SK-N-SH (cell line): ENCODE data around the gene RNF40. TPM values are rescaled to one million over a fixed set of nuclear protein-coding genes. Genes with fewer than 3 reads are reported as not detected.

Experiments
- CTCF ChIA-PET: fragments of 300-600, 350-600 bp; formaldehyde crosslinking; extraction: SDS; loops from one replicate; lab custom pipeline; 2021; lab: Yijun Ruan, JAX
- POLR2A ChIA-PET: fragments of 350-600 bp; sonication (Branson Sonifier 250); formaldehyde crosslinking; extraction: SDS; loops from one replicate; lab custom pipeline; 2020; ENCODE audit warnings: antibody characterized with exemption, inconsistent platforms; lab: Yijun Ruan, JAX
- DNase-seq: peaks from one replicate; pipeline ENCODE4 v3.0.0; 2012
- H2AFZ ChIP-seq: fragments of 200-600 bp; sonication (generic); 2 replicates; pipeline ENCODE4 v1.8.1; 2016; ENCODE audit warnings: antibody characterized with exemption, mild to moderate bottlenecking, low read depth
- H3F3A ChIP-seq: fragments of 200-600 bp; sonication (generic); replicated peaks from 2 replicates; pipeline ENCODE3; 2016; ENCODE audit warnings: antibody characterized with exemption, mild to moderate bottlenecking; ENCODE audit not compliant: insufficient read depth
- H3K27ac ChIP-seq, 2 experiments: fragments of 200-500 bp in 1 of 2; fragments of 200-600 bp in 1 of 2; sonication (Bioruptor generic) in 1 of 2; sonication (generic), shearing (Covaris generic) in 1 of 2; 2 replicates each; pipeline versions ENCODE4 v1.5.1 to v1.6.1; 2014 to 2016; ENCODE audit warnings: low read depth in 2 of 2, inconsistent platforms in 1 of 2, low read length in 1 of 2, mild to moderate bottlenecking in 1 of 2, mixed read lengths in 1 of 2
- H3K27me3 ChIP-seq: fragments of 200-600 bp; sonication (generic), shearing (Covaris generic); 2 replicates; pipeline ENCODE4 v1.6.1; 2016; ENCODE audit warnings: mixed run types; ENCODE audit not compliant: insufficient read depth
- H3K36me3 ChIP-seq, 2 experiments: fragments of 200-500 bp in 1 of 2; fragments of 200-600 bp in 1 of 2; sonication (Bioruptor generic) in 1 of 2; sonication (generic) in 1 of 2; replicated peaks in 1 of 2; 2 replicates each; pipeline versions ENCODE3 to v1.5.1; 2014 to 2016; ENCODE audit warnings: low read length in 1 of 2, mild to moderate bottlenecking in 1 of 2; ENCODE audit not compliant: insufficient read depth in 2 of 2, control insufficient read depth in 1 of 2
- H3K4me1 ChIP-seq, 2 experiments: fragments of 200-500 bp in 1 of 2; fragments of 200-600 bp in 1 of 2; sonication (Bioruptor generic) in 1 of 2; sonication (generic), shearing (Covaris generic) in 1 of 2; 2 replicates each; pipeline versions ENCODE4 v1.5.1 to v1.6.1; 2014 to 2016; ENCODE audit warnings: low read depth in 1 of 2, low read length in 1 of 2, mixed run types in 1 of 2; ENCODE audit not compliant: insufficient read depth in 2 of 2, control insufficient read depth in 1 of 2
- H3K4me2 ChIP-seq: fragments of 200-600 bp; sonication (generic), shearing (Covaris generic); 2 replicates; pipeline ENCODE4 v1.6.1; 2017; ENCODE audit warnings: mixed run types
- H3K4me3 ChIP-seq, 2 experiments: fragments of 200-500 bp in 1 of 2; fragments of 200-600 bp in 1 of 2; sonication (Bioruptor generic) in 1 of 2; sonication (generic), shearing (Covaris generic) in 1 of 2; 2 replicates each; pipeline versions ENCODE4 v1.5.1 to v1.8.1; 2014 to 2016; ENCODE audit warnings: low read depth in 2 of 2, inconsistent platforms in 1 of 2, low read length in 1 of 2, mild to moderate bottlenecking in 1 of 2, mixed read lengths in 1 of 2, moderate library complexity in 1 of 2
- H3K79me2 ChIP-seq: fragments of 200-600 bp; sonication (generic); 2 replicates; pipeline ENCODE4 v1.8.1; 2017; ENCODE audit warnings: mild to moderate bottlenecking; ENCODE audit not compliant: insufficient read depth
- H3K9ac ChIP-seq: fragments of 200-600 bp; sonication (generic); 2 replicates; pipeline ENCODE4 v1.6.1; 2017; ENCODE audit warnings: mixed run types
- H3K9me2 ChIP-seq: fragments of 200-600 bp; sonication (generic); 2 replicates; pipeline ENCODE4 v1.6.1; 2017; ENCODE audit warnings: mixed run types
- H3K9me3 ChIP-seq: fragments of 200-600 bp; sonication (generic); 2 replicates; pipeline ENCODE4 v1.6.1; 2017; ENCODE audit warnings: mixed run types, mild to moderate bottlenecking, moderate library complexity
- H4K20me1 ChIP-seq: fragments of 200-600 bp; sonication (generic); 2 replicates; pipeline ENCODE4 v1.6.1; 2017; ENCODE audit warnings: mild to moderate bottlenecking, mixed run types; ENCODE audit not compliant: insufficient read depth
- EZH2phosphoT487 ChIP-seq: fragments of 200-600 bp; sonication (generic); IDR thresholded peaks from 2 replicates; pipeline ENCODE4 v1.6.1; 2017; ENCODE audit warnings: low read depth, mixed run types, mild to moderate bottlenecking, antibody characterized with exemption, moderate library complexity, borderline replicate concordance
- GABPA ChIP-seq: IDR thresholded peaks from 2 replicates; pipeline ENCODE4 v1.4.0; 2012; ENCODE audit warnings: low read depth, mild to moderate bottlenecking
- GATA2 ChIP-seq: sonication (generic); formaldehyde crosslinking; IDR thresholded peaks from 2 replicates; pipeline ENCODE4 v1.5.0; 2020; ENCODE audit warnings: mild to moderate bottlenecking, missing genetic modification reagents
- IRF3 ChIP-seq: fragments of 150-350 bp; IDR thresholded peaks from 2 replicates; pipeline ENCODE4 v1.6.1; 2016; ENCODE audit warnings: mild to moderate bottlenecking, low read depth, low read length
- MXI1 ChIP-seq: IDR thresholded peaks from 2 replicates; pipeline ENCODE4 v1.6.1; 2012; ENCODE audit warnings: mild to moderate bottlenecking, low read depth, low read length, improper control_type of control experiment
- PBX3 ChIP-seq: IDR thresholded peaks from 2 replicates; pipeline ENCODE4; 2012
- POLR2AphosphoS5 ChIP-seq: IDR thresholded peaks from 2 replicates; pipeline ENCODE4 v1.6.1; 2012; ENCODE audit warnings: low read depth, low read length
- RCOR1 ChIP-seq: fragments of 150-350 bp; IDR thresholded peaks from 2 replicates; pipeline ENCODE4 v1.6.1; 2017; ENCODE audit warnings: antibody characterized with exemption, low read length
- RFX5 ChIP-seq: IDR thresholded peaks from 2 replicates; pipeline ENCODE4 v1.6.1; 2012; ENCODE audit warnings: mild to moderate bottlenecking, improper control_type of control experiment, low read length
- TEAD4 ChIP-seq: IDR thresholded peaks from 2 replicates; pipeline ENCODE4 v1.4.0; 2012; ENCODE audit warnings: mild to moderate bottlenecking, borderline replicate concordance; ENCODE audit not compliant: insufficient read depth
- USF1 ChIP-seq: IDR thresholded peaks from 2 replicates; pipeline ENCODE4 v1.4.0; 2012; ENCODE audit warnings: low read depth, borderline replicate concordance
- USF2 ChIP-seq: fragments of 150-350 bp; IDR thresholded peaks from 2 replicates; pipeline ENCODE4 v1.6.1; 2017; ENCODE audit warnings: antibody characterized with exemption, low read length, low read depth, borderline replicate concordance
- YY1 ChIP-seq: IDR thresholded peaks from 2 replicates; pipeline ENCODE4 v1.4.0; 2012; ENCODE audit warnings: low read depth, mild to moderate bottlenecking
- ZBTB33 ChIP-seq: IDR thresholded peaks from 2 replicates; pipeline ENCODE4 v1.4.0; 2012; ENCODE audit warnings: low read depth, borderline replicate concordance
- WGBS: methylation state at CpG from one replicate; pipeline ENCODE4 v1.1.6; 2017; ENCODE audit warnings: low lambda C conversion rate; 5-methylcytosine and 5-hydroxymethylcytosine counted together
- polyA plus RNA-seq, 3 experiments: library from polyadenylated mRNA; depleted of rRNA; stranded (reverse); fragments of >200 nt; gene quantifications; 2 replicates each; pipeline ENCODE4 v1.2.3, GENCODE V29; 2012

RNF40 gene
- polyA plus RNA-seq, 1 of the 3 experiments (the other 2 are of a cell fraction), result 49.8 TPM

GRCh38 chr16:30774367-30775130 is 12.4 kb downstream of the RNF40 start:
- H3F3A ChIP-seq, result peaks cover 29% of the 10 kb centered on the region
- no peaks in the 10 kb centered on the region for H3K27me3 ChIP-seq
- peak overlapping the region; percentile 89; the same call in 1 of the 2 replicates for H3K9ac ChIP-seq
- H3K9me2 ChIP-seq, result no peaks in the 10 kb centered on the region
- TF ChIP-seq GATA2, result no peak
- no peak for TF ChIP-seq GABPA
- TF ChIP-seq IRF3, result no peak
- TF ChIP-seq YY1, result no peak
- no peak for TF ChIP-seq RCOR1
- no peak for TF ChIP-seq USF1
- no peak for TF ChIP-seq PBX3
- no peak for TF ChIP-seq POLR2AphosphoS5
- TF ChIP-seq USF2, result no peak
- TF ChIP-seq MXI1, result no peak
- TF ChIP-seq ZBTB33, result no peak
- TF ChIP-seq EZH2phosphoT487, result no peak
- no peak for TF ChIP-seq RFX5
- no peak for TF ChIP-seq TEAD4
- TF ChIP-seq, all 33 proteins: peak for 0
- ChIA-PET CTCF (interaction anchor here (0.8 to 1.5 kb wide), 6 partner anchors 10 to 167 kb away, joined by 3 to 4 read pairs (median 3); no protein-coding TSS in a partner anchor), POLR2A (interaction anchor here (0.6 to 1.8 kb wide), 8 partner anchors 12 to 148 kb away, joined by 3 to 10 read pairs (median 6); partner anchors contain the start of genes PHKG2 and ZNF629)
- H3K79me2 ChIP-seq, result 0 out of 2 replicates have a peak, but pooled peaks cover 12% of the 10 kb centered on the region
- WGBS, result 49% methylated on average over 7 of the region's 8 CpGs
- H2AFZ ChIP-seq, result no peak overlapping the region
- H3K4me3 ChIP-seq, result peak overlapping the region; percentile 67 to 84
- H3K4me1 ChIP-seq, result peaks cover 12 to 29% of the 10 kb centered on the region in 2 experiments; a peak in 3 of 4 replicates
- DNase-seq, result no peak
- H3K9me3 ChIP-seq, result no peaks in the 10 kb centered on the region
- H3K27ac ChIP-seq, result peak overlapping the region; percentile 72 to 89; a peak in 3 of 4 replicates
- H4K20me1 ChIP-seq, result no peaks in the 10 kb centered on the region
- H3K4me2 ChIP-seq, result peak overlapping the region; percentile 99
- peaks cover 19 to 32% of the 10 kb centered on the region in 2 experiments for H3K36me3 ChIP-seq
